ENCODE measurements around the gene ZNF433.

DNA sequence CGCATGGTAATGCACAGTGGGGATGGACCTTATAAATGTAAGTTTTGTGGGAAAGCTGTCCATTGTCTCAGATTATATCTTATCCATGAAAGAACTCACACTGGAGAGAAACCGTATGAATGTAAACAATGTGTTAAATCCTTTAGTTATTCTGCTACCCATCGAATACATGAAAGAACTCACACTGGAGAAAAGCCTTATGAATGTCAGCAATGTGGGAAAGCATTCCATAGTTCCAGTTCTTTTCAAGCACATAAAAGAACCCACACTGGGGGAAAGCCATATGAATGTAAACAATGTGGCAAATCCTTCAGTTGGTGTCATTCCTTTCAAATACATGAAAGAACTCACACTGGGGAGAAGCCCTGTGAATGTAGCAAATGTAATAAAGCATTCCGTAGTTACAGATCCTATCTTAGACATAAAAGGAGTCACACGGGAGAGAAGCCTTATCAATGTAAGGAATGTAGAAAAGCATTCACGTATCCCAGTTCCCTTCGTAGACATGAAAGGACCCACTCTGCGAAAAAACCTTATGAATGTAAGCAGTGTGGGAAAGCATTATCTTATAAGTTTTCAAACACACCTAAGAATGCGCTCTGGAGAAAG is 56.9 kb downstream of the ZNF433 start:
- TF ChIP-seq, protein P1, sequence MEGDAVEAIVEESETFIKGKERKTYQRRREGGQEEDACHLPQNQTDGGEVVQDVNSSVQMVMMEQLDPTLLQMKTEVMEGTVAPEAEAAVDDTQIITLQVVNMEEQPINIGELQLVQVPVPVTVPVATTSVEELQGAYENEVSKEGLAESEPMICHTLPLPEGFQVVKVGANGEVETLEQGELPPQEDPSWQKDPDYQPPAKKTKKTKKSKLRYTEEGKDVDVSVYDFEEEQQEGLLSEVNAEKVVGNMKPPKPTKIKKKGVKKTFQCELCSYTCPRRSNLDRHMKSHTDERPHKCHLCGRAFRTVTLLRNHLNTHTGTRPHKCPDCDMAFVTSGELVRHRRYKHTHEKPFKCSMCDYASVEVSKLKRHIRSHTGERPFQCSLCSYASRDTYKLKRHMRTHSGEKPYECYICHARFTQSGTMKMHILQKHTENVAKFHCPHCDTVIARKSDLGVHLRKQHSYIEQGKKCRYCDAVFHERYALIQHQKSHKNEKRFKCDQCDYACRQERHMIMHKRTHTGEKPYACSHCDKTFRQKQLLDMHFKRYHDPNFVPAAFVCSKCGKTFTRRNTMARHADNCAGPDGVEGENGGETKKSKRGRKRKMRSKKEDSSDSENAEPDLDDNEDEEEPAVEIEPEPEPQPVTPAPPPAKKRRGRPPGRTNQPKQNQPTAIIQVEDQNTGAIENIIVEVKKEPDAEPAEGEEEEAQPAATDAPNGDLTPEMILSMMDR (IDR thresholded peaks at IDR 0.05 in 4 of 5, conservative IDR thresholded peaks at IDR 0.05 in 1 of 5) = no peak
- no peak for TF ChIP-seq POLR2A (IDR thresholded peaks at IDR 0.05)

Measured in gastrocnemius medialis (tissue), 4 donors.